SIG-M5 treated with dmso at 0.1 percent for 504 hours (cell line): ENCODE data around the gene ATP10B.

Experiments
- DNase-seq: peaks from one replicate; lab custom pipeline; 2025; ENCODE audit not compliant: unreplicated experiment; lab: John Stamatoyannopoulos, UW

ATP10B gene

DNA sequence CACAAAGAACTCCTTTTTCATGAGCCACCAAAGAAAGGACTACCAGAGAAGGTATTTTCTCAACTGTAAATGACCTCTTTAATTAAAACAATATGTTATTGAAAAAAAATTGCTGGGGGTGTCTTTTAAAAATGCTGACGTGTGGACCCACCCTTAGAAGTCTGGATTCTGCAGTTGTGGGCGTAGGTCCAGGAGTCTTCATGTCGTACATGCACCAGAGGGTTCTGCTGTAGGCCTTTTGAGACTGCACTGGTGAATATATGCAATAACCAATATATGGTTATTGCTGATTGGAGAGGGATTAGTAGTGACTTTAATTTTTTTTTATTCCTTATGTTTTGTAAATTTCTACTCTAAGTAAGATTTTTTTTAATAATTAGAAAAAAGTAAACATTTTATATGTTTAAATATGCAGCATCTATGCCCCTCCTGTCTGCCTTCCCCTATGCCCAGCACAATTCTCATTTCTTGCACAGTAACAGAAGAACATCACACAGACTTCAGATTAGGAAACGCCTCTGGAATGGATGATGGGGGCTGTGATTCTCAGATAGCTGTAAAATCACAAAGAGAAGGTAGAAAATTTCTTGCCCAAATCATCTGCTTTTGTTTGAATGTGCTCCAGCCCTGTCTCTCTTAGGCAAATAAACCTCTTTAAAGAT lies 328.4 kb downstream of the ATP10B start:
- DNase-seq = no peak

DNA sequence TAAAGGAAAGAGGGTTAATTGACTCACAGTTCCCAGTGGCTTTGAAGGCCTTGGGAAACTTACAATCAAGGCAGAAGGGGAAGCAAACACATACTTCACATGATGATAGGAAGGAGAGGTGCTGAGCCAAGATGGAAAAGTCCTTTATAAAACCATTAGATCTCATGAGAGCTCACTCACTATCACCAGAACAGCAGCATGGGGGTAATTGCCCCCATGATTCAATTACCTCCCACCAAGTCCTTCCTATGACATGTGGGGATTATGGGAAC lies 330.7 kb downstream of the ATP10B start:
- no peak for DNase-seq

DNA sequence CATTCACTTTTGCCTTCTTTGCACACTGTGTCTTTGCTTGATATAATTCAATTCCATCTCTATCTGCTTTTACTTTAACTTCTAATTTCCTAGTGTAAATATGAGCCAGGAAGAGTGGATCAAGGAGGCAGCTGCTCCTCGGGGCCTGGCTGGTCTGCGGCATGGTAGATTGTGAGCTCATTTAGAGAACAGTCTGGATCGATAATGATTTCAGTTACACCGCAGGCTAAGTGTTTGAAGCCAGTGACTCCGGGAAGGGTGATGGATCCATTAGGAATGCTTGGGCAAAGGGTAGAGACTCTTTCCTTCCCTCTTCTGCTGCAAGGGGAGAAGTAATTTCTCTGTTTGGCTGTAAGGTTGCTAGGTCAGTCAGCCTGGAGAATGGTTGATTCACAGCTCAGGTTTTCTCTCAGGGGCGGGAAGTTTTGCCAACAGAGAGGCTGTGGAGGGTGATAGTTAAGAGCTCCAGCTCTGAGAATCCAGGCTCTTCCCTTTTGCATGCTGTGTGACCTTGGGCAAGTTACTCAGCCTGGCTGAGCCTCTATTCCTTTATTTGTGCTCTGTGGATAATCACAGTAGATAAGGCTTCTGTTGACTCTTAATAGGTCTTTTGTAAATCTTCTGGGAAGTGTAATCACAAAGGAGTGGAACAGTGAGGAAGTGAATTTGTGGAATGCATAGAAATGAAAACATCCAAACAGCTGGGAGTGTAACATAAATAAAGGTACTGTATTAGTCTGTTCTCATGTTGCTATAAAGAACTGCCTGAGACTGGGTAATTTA lies 331.2 kb downstream of the ATP10B start:
- no peak for DNase-seq

DNA sequence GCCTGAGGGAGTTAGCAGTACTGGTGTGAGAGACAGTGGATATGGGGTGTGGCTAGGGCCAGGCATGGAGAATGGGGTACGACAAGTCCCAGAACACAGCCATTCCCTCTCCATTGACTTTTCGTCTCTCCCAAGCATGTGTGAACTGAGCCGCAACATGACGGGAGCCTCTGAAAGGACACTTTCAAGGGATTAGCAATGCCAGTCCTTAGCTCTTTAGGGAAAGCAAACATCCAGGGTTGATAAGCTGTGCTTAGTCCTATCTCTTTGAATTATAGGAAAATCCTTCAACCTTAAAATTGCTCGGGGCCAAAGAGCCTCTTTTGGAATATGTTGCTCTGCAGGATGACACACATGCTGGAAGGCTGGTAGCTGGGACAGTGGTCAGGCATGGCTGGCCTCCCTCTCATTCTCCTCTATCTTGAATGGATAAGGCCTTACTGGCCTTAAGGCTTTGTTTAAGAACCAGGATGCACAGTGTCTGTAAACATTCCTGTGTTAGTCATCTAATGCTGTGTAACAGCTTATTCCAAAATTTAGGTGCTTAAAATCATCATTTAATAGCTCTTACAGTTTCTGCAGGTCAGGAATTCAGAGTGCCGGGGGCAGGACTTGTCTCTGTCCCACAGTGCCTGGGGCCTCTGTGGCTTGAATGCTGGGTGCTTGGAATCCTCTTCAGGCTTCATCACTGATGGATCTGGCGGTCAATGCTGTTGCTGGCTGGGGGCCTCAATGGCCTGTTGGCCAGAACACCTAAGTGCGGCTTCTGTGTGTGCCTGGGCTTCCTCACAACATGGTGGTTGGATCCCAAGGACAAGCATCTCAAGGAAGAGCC lies 335.1 kb downstream of the ATP10B start:
- no peak for DNase-seq

DNA sequence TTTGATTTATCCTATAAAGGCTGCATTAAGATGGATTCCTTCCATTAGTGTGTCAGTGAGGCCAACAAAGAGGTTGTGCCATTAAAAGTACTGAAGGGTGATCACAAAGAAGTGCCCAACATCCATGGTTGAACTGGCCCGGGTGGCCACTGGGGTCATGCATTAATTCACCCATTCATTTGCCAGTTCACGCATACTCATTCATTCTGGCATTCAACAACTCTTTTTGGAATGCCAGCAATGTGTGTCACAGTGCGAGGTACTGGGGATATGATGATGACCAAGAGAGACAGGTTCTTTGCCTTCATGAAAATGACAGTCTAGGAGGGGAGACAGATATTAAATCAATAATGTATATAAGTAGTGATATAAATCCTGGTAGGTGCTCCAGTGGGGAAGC lies 337.1 kb downstream of the ATP10B start:
- no peak for DNase-seq

DNA sequence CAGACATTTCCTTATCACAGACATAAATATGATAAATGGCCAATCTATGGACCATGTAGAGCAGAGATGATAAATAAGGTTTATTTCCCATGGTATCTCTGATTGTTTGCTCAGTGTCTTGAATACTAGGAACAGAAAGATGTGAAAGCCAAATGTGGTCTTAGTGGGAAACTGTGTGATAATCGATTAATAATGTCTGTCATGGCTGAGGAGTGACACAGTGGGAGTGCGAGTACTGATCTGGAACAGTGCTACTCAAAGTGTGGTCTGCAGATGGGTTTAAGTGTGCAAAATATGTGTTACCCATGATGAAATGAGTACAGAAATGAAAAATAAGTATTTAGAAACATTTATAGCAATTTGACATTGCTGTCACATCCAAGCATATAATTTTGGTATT lies 337.8 kb downstream of the ATP10B start:
- no peak for DNase-seq

DNA sequence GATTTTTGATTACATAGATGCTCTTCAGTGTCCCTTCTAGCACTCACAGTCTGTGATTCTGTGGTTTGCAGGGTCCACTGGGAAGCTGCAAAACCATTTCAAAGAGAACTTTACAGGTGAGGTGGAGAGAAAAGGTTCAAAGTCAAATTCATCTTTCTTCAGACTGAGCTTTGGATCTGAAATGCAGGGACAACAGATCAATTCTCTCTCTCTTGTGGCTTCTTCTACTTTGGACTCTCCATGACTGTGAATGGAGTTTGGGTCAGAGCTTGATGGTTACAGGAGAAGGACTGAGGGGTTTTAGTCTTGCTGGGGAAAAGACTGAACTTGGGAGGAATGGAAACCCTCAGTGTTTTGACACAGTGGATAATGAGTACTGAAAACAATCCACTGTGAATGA lies 338.5 kb downstream of the ATP10B start:
- DNase-seq = no peak
